ENCODE measurements around the gene NF1.

The NF1 gene

DNA sequence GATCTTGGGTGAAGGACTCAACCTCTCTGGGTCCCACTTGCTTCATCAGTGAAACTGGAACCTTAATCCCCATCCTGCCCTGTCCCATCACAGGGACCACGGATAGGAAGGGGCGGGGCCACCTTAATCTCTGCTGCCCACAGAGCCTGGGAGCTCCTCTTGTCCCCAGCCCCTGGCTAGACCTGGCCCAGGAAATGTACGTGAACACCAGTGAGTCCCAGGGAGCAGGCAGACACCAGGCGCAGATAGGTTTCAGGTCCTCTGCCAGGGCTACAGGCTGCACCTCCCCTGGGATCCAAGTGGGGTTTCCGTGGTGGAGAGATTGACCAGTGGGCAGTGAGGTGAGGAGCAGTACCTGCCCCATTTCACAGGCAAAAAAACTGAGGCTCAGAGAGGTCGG, 317.7 kb downstream of the NF1 start:
- TF ChIP-seq FOXP2 (optimal IDR thresholded peaks at IDR 0.05; ENCODE audit: control extremely low read depth, extremely low read length, insufficient read depth) (no peak), POLR2AphosphoS5 (IDR thresholded peaks at IDR 0.05; ENCODE audit: borderline replicate concordance, low read depth, low read length) (no peak), EZH2 (IDR thresholded peaks at IDR 0.05) (no peak)
- Histone ChIP-seq H3K9me3 (ENCODE audit: low read depth, low read length) (no peaks in the 10 kb centered on the region), H3K36me3 (ENCODE audit: insufficient read depth, low read length) (no peaks in the 10 kb centered on the region), H3K9ac (ENCODE audit: insufficient read length) (no peak overlapping the region), H3K27ac (no peak overlapping the region), H3K4me3 (no peak overlapping the region)
- DNase-seq (ENCODE audit: low read depth, low spot score), result no peak

GRCh38 chr17:31413081-31413799, 318.5 kb downstream of the NF1 start:
- H3K4me3 ChIP-seq, result no peak overlapping the region
- H3K9me3 ChIP-seq (ENCODE audit: low read depth, low read length), result no peaks in the 10 kb centered on the region
- TF ChIP-seq FOXP2 (optimal IDR thresholded peaks at IDR 0.05; ENCODE audit: control extremely low read depth, extremely low read length, insufficient read depth), result no peak
- TF ChIP-seq POLR2AphosphoS5 (IDR thresholded peaks at IDR 0.05; ENCODE audit: borderline replicate concordance, low read depth, low read length), result no peak
- TF ChIP-seq EZH2 (IDR thresholded peaks at IDR 0.05), result no peak
- no peak for DNase-seq (ENCODE audit: low read depth, low spot score)
- no peak overlapping the region for H3K27ac ChIP-seq
- no peak overlapping the region for H3K9ac ChIP-seq (ENCODE audit: insufficient read length)
- no peaks in the 10 kb centered on the region for H3K36me3 ChIP-seq (ENCODE audit: insufficient read depth, low read length)

GRCh38 chr17:31413874-31414549, 319.2 kb downstream of the NF1 start:
- no peak overlapping the region for H3K4me3 ChIP-seq
- DNase-seq (ENCODE audit: low read depth, low spot score), result no peak

DNA sequence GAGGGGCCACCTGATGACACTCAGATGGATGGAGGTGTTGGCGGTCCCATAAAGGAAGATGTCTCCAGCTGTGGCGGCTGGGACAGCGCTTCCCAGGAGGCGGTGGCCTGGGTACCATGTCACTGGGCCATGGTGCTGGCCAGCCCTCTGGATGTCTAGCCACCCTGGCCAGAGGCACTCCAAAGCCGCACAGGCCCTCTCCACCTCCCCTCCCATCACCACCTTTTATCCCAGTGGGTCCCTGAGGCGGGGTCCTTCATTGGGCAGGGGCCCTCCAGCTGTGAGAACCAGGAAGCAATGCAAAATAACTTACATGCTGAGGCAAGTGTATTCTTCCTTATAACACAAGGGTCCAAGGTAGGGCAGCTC, 319.8 kb downstream of the NF1 start:
- H3K36me3 ChIP-seq (ENCODE audit: insufficient read depth, low read length), result no peaks in the 10 kb centered on the region
- no peak for TF ChIP-seq POLR2AphosphoS5 (IDR thresholded peaks at IDR 0.05; ENCODE audit: borderline replicate concordance, low read depth, low read length)
- no peak overlapping the region for H3K27ac ChIP-seq
- H3K9me3 ChIP-seq (ENCODE audit: low read depth, low read length), result no peaks in the 10 kb centered on the region
- no peak overlapping the region for H3K4me3 ChIP-seq
- DNase-seq (ENCODE audit: low read depth, low spot score), result no peak
- H3K9ac ChIP-seq (ENCODE audit: insufficient read length), result no peak overlapping the region

More at GRCh38 chr17:31413874-31414549, 319.2 kb downstream of the NF1 start:
- Histone ChIP-seq H3K36me3 (ENCODE audit: insufficient read depth, low read length) (no peaks in the 10 kb centered on the region), H3K9me3 (ENCODE audit: low read depth, low read length) (no peaks in the 10 kb centered on the region), H3K27ac (no peak overlapping the region), H3K9ac (ENCODE audit: insufficient read length) (no peak overlapping the region)
- no peak for TF ChIP-seq EZH2 (IDR thresholded peaks at IDR 0.05)
- no peak for TF ChIP-seq FOXP2 (optimal IDR thresholded peaks at IDR 0.05; ENCODE audit: control extremely low read depth, extremely low read length, insufficient read depth)
- TF ChIP-seq POLR2AphosphoS5 (IDR thresholded peaks at IDR 0.05; ENCODE audit: borderline replicate concordance, low read depth, low read length), result no peak

GRCh38 chr17:31415004-31415454, 320.3 kb downstream of the NF1 start:
- Histone ChIP-seq H3K36me3 (ENCODE audit: insufficient read depth, low read length) (no peaks in the 10 kb centered on the region), H3K9ac (ENCODE audit: insufficient read length) (no peak overlapping the region), H3K27ac (no peak overlapping the region), H3K9me3 (ENCODE audit: low read depth, low read length) (no peaks in the 10 kb centered on the region), H3K4me3 (no peak overlapping the region)
- no peak for DNase-seq (ENCODE audit: low read depth, low spot score)
- TF ChIP-seq EZH2 (IDR thresholded peaks at IDR 0.05) (no peak), FOXP2 (optimal IDR thresholded peaks at IDR 0.05; ENCODE audit: control extremely low read depth, extremely low read length, insufficient read depth) (no peak), POLR2AphosphoS5 (IDR thresholded peaks at IDR 0.05; ENCODE audit: borderline replicate concordance, low read depth, low read length) (no peak)

DNA sequence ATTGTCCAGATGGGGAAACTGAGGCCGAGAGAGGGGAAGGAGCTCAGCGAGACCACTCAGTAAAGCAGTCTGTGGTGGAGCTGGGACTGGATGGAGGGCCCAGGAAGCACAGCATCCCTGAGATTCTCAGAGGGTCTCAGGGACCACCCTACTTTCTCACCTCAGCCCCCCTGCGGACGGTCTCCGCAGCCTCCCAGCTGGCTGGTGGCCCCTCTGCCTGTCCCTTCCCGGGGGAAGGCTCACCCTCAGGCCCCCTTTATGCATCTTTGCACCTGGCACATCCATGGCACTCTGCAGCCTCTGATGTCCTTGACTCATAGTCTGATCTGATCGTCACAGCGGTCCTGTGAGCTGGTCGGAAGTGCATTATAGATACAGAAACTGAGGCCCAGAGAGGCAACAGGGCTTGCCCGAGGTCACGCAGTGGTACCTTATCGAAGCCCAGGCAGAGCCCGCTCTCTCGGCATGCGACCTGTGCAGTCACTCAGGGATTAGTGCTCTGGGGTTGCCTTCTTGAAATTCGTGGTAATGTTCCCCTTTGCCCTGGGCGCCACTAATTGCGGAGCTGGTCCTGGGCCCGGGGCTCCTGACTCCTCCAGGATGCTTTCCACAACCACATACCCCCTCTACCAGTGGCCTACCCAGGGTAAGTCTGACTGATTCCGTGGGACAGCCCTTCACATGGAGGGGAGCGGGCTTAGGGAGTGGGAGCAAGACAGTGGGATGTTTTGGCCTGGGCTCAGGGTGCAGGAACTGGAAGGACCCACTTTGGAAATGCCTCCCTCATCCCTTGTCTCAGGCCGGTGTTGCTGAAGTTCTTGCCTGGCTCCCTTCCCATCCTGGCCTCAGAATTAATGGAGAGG, 321.1 kb downstream of the NF1 start:
- no peak for DNase-seq (ENCODE audit: low read depth, low spot score)
- Histone ChIP-seq H3K4me3 (no peak overlapping the region), H3K27ac (no peak overlapping the region), H3K36me3 (ENCODE audit: insufficient read depth, low read length) (no peaks in the 10 kb centered on the region), H3K9me3 (ENCODE audit: low read depth, low read length) (no peaks in the 10 kb centered on the region), H3K9ac (ENCODE audit: insufficient read length) (no peak overlapping the region)
- TF ChIP-seq FOXP2 (optimal IDR thresholded peaks at IDR 0.05; ENCODE audit: control extremely low read depth, extremely low read length, insufficient read depth) (no peak), POLR2AphosphoS5 (IDR thresholded peaks at IDR 0.05; ENCODE audit: borderline replicate concordance, low read depth, low read length) (no peak), EZH2 (IDR thresholded peaks at IDR 0.05) (no peak)

- H3K9ac ChIP-seq (ENCODE audit: insufficient read length), result no peak overlapping the region
- DNase-seq (ENCODE audit: low read depth, low spot score), result no peak
- H3K36me3 ChIP-seq (ENCODE audit: insufficient read depth, low read length), result no peaks in the 10 kb centered on the region
- no peak overlapping the region for H3K4me3 ChIP-seq
- H3K9me3 ChIP-seq (ENCODE audit: low read depth, low read length), result no peaks in the 10 kb centered on the region
- TF ChIP-seq EZH2 (IDR thresholded peaks at IDR 0.05) (no peak), FOXP2 (optimal IDR thresholded peaks at IDR 0.05; ENCODE audit: control extremely low read depth, extremely low read length, insufficient read depth) (no peak), POLR2AphosphoS5 (IDR thresholded peaks at IDR 0.05; ENCODE audit: borderline replicate concordance, low read depth, low read length) (no peak)
- no peak overlapping the region for H3K27ac ChIP-seq
Observed at GRCh38 chr17:31416503-31416923, 321.7 kb downstream of the NF1 start.

All from SK-N-MC (cell line).